Gastroesophageal sphincter (tissue), 3 donors: Measurements from ENCODE around the gene ARFGAP1.

Experiments used
- CTCF ChIP-seq, 4 experiments: fragments of 200-600 bp in 2 of 4; fragments of 450-650 bp in 2 of 4; sonication (generic) in 1 of 4; IDR thresholded peaks; one replicate each; pipeline ENCODE4 v1.5.1; 2017 to 2019; ENCODE audit warnings: antibody characterized with exemption in 4 of 4, mild to moderate bottlenecking in 2 of 4, moderate library complexity in 2 of 4
- EP300 ChIP-seq: sonication (generic); formaldehyde crosslinking; IDR thresholded peaks from one replicate; pipeline ENCODE4 v1.6.1; 2017; ENCODE audit warnings: antibody characterized with exemption, mild to moderate bottlenecking
- POLR2A ChIP-seq, 2 donors: fragments of 450-650 bp; IDR thresholded peaks; one replicate each; pipeline ENCODE4 v1.6.1; 2017; ENCODE audit warnings: antibody characterized with exemption in 2 of 2, mild to moderate bottlenecking in 2 of 2, moderate library complexity in 1 of 2

GRCh38 chr20:63294536-63294900, 21.9 kb downstream of the ARFGAP1 start:
- TF ChIP-seq CTCF (IDR thresholded peaks at IDR 0.05): no peak
- TF ChIP-seq POLR2A (IDR thresholded peaks at IDR 0.05): no peak
- TF ChIP-seq EP300: no peak
